HepG2 (cell line): ENCODE data around the gene CDHR5. TPM values are rescaled to one million over a fixed set of nuclear protein-coding genes. Genes with fewer than 3 reads are reported as not detected.

Source experiments
- ARID3A ChIP-seq: IDR thresholded peaks from 2 replicates; pipeline ENCODE4 v1.6.1; 2012; ENCODE audit warnings: low read depth, low read length, improper control_type of control experiment
- BRF2 ChIP-seq: sonication (generic); formaldehyde crosslinking; IDR thresholded peaks from 2 replicates; pipeline ENCODE4 v1.8.1; 2022; ENCODE audit warnings: mild to moderate bottlenecking, missing genetic modification reagents
- EP300 ChIP-seq, 3 experiments: sonication (generic) in 1 of 3; formaldehyde crosslinking in 1 of 3; IDR thresholded peaks; 2 replicates each; pipeline versions ENCODE4 v1.5.1 to v1.6.1; 2011 to 2020; ENCODE audit warnings: low read depth in 2 of 3, low read length in 2 of 3, borderline replicate concordance in 1 of 3, improper control_type of control experiment in 1 of 3, mild to moderate bottlenecking in 1 of 3, missing genetic modification reagents in 1 of 3, moderate library complexity in 1 of 3
- ERF ChIP-seq: IDR thresholded peaks from 2 replicates; pipeline ENCODE4 v1.6.1; 2018; ENCODE audit warnings: missing biosample characterization, missing genetic modification reagents
- GTF2F1 ChIP-seq: fragments of 150-350 bp; IDR thresholded peaks from 2 replicates; pipeline ENCODE4 v1.6.1; 2014; ENCODE audit warnings: low read length
- HDAC6 ChIP-seq: fragments of 200-600 bp; sonication (generic); IDR thresholded peaks from 2 replicates; pipeline ENCODE4 v1.7.0; 2017; ENCODE audit warnings: mild to moderate bottlenecking, antibody characterized with exemption, low read length, low read depth
- HOXA3 ChIP-seq: sonication (generic); formaldehyde crosslinking; IDR thresholded peaks from 2 replicates; pipeline ENCODE4 v1.5.0; 2020; ENCODE audit warnings: missing genetic modification reagents
- IKZF4 ChIP-seq: sonication (generic); formaldehyde crosslinking; IDR thresholded peaks from 2 replicates; pipeline ENCODE4 v1.5.1; 2020; ENCODE audit warnings: borderline replicate concordance, mild to moderate bottlenecking, low read depth, missing genetic modification reagents; ENCODE audit errors: not compliant biosample characterization
- KLF13 ChIP-seq: sonication (generic); formaldehyde crosslinking; IDR thresholded peaks from 2 replicates; pipeline ENCODE4 v1.4.0; 2020; ENCODE audit warnings: mild to moderate bottlenecking, missing genetic modification reagents
- MXI1 ChIP-seq: IDR thresholded peaks from 3 replicates; pipeline ENCODE4 v1.6.1; 2012; ENCODE audit warnings: low read depth, low read length, inconsistent platforms, borderline replicate concordance
- NFATC3 ChIP-seq: sonication (generic); formaldehyde crosslinking; IDR thresholded peaks from 2 replicates; pipeline ENCODE4 v1.5.1; 2020; ENCODE audit warnings: mild to moderate bottlenecking, missing genetic modification reagents
- SAFB2 ChIP-seq: sonication (generic); formaldehyde crosslinking; IDR thresholded peaks from 2 replicates; pipeline ENCODE4 v1.5.1; 2020; ENCODE audit warnings: missing genetic modification reagents, low read depth, mild to moderate bottlenecking, borderline replicate concordance
- SALL1 ChIP-seq: sonication (generic); formaldehyde crosslinking; IDR thresholded peaks from 2 replicates; pipeline ENCODE4 v1.8.0; 2022; ENCODE audit warnings: mild to moderate bottlenecking, missing genetic modification reagents
- TMF1 ChIP-seq: sonication (generic); formaldehyde crosslinking; IDR thresholded peaks from 2 replicates; pipeline ENCODE4 v1.8.1; 2022; ENCODE audit warnings: low read depth, missing genetic modification reagents
- TOE1 ChIP-seq: sonication (generic); formaldehyde crosslinking; IDR thresholded peaks from 2 replicates; pipeline ENCODE4 v1.4.0; 2020; ENCODE audit warnings: mild to moderate bottlenecking, missing genetic modification reagents
- ZBTB20 ChIP-seq: sonication (generic); formaldehyde crosslinking; IDR thresholded peaks from 2 replicates; pipeline ENCODE4 v1.8.1; 2023; ENCODE audit warnings: missing genetic modification reagents, low read depth, mild to moderate bottlenecking, borderline replicate concordance
- ZMYM3 ChIP-seq: sonication (generic); formaldehyde crosslinking; IDR thresholded peaks from 2 replicates; pipeline ENCODE4 v1.5.1; 2020; ENCODE audit warnings: mild to moderate bottlenecking, missing genetic modification reagents
- ZNF383 ChIP-seq: sonication (generic); formaldehyde crosslinking; IDR thresholded peaks from 2 replicates; pipeline ENCODE4 v1.4.0; 2020; ENCODE audit warnings: missing genetic modification reagents, mild to moderate bottlenecking, borderline replicate concordance
- ZNF687 ChIP-seq: sonication (generic); formaldehyde crosslinking; IDR thresholded peaks from 2 replicates; pipeline ENCODE4 v1.5.1; 2020; ENCODE audit warnings: mild to moderate bottlenecking, missing genetic modification reagents, moderate library complexity
- ZNF7 ChIP-seq: IDR thresholded peaks from 2 replicates; pipeline ENCODE4 v1.6.1; 2016; ENCODE audit warnings: missing biosample characterization, missing genetic modification reagents
- ZNF772 ChIP-seq: sonication (generic); formaldehyde crosslinking; IDR thresholded peaks from 2 replicates; pipeline ENCODE4 v1.5.0; 2020; ENCODE audit warnings: mild to moderate bottlenecking, missing genetic modification reagents
- ZZZ3 ChIP-seq: sonication (generic); formaldehyde crosslinking; IDR thresholded peaks from 2 replicates; pipeline ENCODE4 v1.4.0; 2020; ENCODE audit warnings: missing genetic modification reagents, mild to moderate bottlenecking, borderline replicate concordance
- polyA plus RNA-seq, 8 experiments: library from polyadenylated mRNA; depleted of rRNA in 3 of 8; stranded (reverse) in 7 of 8; unstranded in 1 of 8; fragments of >200 nt; fragmentation: Illumina TruSeq in 4 of 8; extraction: Trizol in 4 of 8; gene quantifications; 2 replicates each; pipeline versions ENCODE4 v1.2.1 to v1.2.3, GENCODE V29; 2011 to 2016; ENCODE audit warnings: low read depth in 4 of 8, missing spikeins in 1 of 8, mixed read lengths in 1 of 8; ENCODE audit not compliant: insufficient read depth in 1 of 8
- total RNA-seq, 5 experiments: library from RNA; depleted of rRNA; stranded (reverse); fragments of >200 nt; fragmentation: Illumina TruSeq; extraction: Trizol; gene quantifications; 2 replicates each; pipeline ENCODE4 v1.2.3, GENCODE V29; 2016; ENCODE audit warnings: low read depth in 1 of 5

Gene CDHR5
- total and polyA plus RNA-seq, 2 of the 13 experiments (the other 11 are each of a cell fraction or from before 2014, with no cell fraction given) = 0.46 to 0.71 TPM

DNA sequence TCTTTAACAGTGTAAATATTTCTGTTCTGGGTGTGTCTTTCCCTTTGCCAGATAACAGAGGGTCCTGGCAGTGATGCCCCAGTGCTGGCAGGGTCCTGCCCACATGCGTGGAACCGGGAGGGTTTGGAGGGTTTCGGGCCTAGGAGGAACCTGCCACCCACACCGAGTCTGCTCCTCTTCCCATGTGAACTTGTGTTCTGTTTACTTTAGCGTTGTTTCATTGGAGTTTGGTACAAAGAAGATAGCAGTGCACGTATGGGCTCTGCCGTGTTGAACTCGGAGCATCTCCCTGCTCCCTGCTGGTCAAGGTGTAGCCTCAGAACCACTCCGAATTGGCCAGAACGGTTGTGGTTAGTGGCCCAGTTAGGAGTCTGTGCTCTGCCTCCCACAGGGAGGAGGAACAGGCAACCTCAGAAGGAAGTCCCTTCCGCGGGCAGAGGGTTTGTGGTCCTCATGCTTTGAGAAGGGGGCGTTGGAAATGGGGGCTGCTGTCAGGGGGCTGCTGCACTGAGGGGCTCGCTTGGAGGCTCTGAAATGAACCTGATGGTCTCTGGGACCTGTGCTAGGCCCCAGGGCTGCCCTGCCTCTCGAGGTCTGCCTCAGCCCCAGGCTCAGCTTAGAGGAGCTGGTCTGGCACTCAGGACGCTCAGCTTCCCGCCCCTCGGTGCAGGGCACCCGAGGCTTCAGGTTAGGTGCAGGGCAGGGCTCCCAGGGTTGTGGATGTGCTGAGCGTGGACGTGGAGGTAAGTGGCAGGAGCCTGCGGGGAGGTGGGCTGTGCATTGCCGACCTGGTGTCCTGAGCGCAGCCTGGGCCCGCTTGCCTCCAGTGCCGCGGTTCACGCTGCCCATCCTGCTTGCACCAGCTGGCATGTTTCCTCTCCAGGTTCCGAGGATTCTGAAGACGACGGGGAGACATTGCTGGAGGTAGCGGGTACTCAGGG, 38.1 kb downstream of the CDHR5 start (continued):
- TF ChIP-seq ZNF772 (CRISPR knock-in tag) = no peak
- TF ChIP-seq ZBTB20 (CRISPR knock-in tag) = no peak
- TF ChIP-seq ZZZ3 (CRISPR knock-in tag) = no peak
- peak; percentile 73 for TF ChIP-seq ZNF687 (CRISPR knock-in tag)
- TF ChIP-seq TMF1 (CRISPR knock-in tag) = no peak
- no peak for TF ChIP-seq IKZF4 (CRISPR knock-in tag)
- no peak for TF ChIP-seq HDAC6
- TF ChIP-seq EP300 (IDR thresholded peaks at IDR 0.05; ENCODE audit: low read depth in 2 of 2, low read length in 2 of 2) = no peak
- TF ChIP-seq EP300 (CRISPR knock-in tag; IDR thresholded peaks at IDR 0.05; ENCODE audit: borderline replicate concordance) = no peak
- no peak for TF ChIP-seq ARID3A
- no peak for TF ChIP-seq MXI1
- no peak for TF ChIP-seq SAFB2 (CRISPR knock-in tag)
- TF ChIP-seq ZNF7 (CRISPR knock-in tag) = no peak
- TF ChIP-seq TOE1 (CRISPR knock-in tag) = no peak
- TF ChIP-seq SALL1 (CRISPR knock-in tag) = 0 out of 2 replicates have a peak, but pooled peaks have one; percentile 12
- no peak for TF ChIP-seq NFATC3 (CRISPR knock-in tag)
- no peak for TF ChIP-seq HOXA3 (CRISPR knock-in tag)
- no peak for TF ChIP-seq ZNF383 (CRISPR knock-in tag)
- no peak for TF ChIP-seq KLF13
- TF ChIP-seq BRF2 = no peak
- no peak for TF ChIP-seq GTF2F1
- no peak for TF ChIP-seq ERF (CRISPR knock-in tag)
- TF ChIP-seq ZMYM3 = no peak
